Parietal lobe (tissue), 2 donors: ENCODE measurements around the gene GPR176. TPM values are rescaled to one million over a fixed set of nuclear protein-coding genes. Genes with fewer than 3 reads are reported as not detected.

Experiments used
- small RNA-seq: library from RNA; depleted of rRNA; stranded (forward); fragments of <200 nt; gene quantifications from one replicate; pipeline ENCODE3, GENCODE V24; 2014; ENCODE audit warnings: low replicate concordance
- total RNA-seq: library from RNA; depleted of rRNA; stranded (reverse); fragments of >200 nt; gene quantifications from one replicate; pipeline ENCODE4 v1.2.3, GENCODE V29; 2014

GPR176 gene, protein sequence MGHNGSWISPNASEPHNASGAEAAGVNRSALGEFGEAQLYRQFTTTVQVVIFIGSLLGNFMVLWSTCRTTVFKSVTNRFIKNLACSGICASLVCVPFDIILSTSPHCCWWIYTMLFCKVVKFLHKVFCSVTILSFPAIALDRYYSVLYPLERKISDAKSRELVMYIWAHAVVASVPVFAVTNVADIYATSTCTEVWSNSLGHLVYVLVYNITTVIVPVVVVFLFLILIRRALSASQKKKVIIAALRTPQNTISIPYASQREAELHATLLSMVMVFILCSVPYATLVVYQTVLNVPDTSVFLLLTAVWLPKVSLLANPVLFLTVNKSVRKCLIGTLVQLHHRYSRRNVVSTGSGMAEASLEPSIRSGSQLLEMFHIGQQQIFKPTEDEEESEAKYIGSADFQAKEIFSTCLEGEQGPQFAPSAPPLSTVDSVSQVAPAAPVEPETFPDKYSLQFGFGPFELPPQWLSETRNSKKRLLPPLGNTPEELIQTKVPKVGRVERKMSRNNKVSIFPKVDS
- total RNA-seq = 35.4 TPM

DNA sequence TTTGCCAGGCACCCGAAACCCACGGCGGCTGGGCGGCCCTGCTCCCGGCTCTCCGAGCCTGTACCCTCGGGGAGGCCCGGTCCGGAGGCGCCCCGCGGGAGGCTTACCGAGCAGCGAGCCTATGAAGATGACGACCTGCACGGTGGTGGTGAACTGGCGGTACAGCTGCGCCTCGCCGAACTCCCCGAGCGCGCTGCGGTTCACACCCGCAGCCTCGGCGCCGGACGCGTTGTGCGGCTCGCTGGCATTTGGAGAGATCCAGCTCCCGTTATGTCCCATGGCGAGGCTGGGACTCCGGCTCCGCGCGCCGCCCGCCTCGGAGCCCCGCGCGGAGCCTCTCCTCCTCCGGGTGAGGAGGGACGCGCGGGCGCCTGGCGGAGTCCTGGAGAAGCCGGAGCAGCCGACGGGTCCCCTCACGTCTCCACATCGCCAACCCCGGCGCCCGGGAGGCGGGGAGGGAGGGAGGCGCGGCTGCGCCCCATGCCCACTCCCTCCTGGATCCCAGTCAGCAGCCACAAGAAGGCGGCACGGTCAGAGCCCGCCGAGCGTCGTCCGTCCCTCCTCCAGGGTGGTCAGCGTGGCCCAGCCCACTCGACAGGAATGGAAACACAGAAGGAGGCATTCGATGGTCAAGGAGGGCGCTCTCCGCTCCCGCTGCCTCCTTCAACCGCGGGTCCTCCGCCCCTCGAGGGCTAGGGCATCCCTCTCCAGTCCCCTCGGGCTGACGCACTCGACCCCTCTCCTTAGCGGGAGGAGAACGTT is at the start of gene GPR176:
TSS of gene GPR176 (minus strand) at position 519 of the 762 bp plus-strand sequence. CDS start at position 279, 240 bp downstream.

DNA sequence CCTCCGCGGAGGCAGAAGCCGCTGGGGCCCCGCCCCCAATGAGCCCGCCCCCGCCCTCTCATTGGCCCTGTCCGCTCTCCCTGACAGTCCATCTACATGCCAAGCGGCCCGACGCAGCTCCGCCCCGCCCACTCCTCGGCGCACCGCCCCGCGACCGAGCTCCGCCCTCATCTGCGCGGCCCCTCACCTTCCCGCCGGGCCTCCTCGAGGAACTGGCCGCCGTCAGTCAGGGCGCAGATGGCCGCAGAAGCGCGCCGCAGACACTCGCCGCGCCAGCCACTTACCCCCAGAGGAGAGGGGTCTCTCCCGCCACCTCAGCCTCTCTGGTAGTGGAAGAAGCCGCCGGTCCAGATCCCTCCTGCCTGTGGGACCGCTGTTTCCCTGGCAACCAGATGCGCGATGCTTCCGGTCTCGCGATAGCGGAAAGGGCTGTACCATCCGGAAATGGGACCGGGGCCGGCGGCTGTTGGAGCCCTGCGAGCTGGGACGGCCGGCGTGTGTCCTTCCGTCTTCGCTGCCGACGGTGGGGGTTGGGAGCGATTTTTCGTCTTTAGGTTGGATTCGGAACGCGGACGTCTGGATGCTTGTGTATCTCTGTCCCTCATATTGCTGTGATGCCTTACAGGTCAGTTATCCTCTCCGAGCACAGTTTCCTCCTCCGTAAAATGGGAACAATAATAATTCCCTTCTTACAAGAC is 137.5 kb downstream of the GPR176 start, which contains the start of gene FSIP1:
TSS of gene FSIP1 (minus strand) at position 401 of the 698 bp plus-strand sequence. CDS start 6,317 bp downstream, outside the sequence.

Small RNA genes within 50 kb of the gene (small RNA-seq; reads per million reads assigned to genes)
- gene RF00019 = not detected

Other genes starting within 250 kb of the GPR176 start
- gene FSIP1, start 137.4 kb downstream of the GPR176 start, total RNA-seq = 13.8 TPM
- gene EIF2AK4, start 13.8 kb upstream of the GPR176 start, total RNA-seq = 41.0 TPM
- 90.5 TPM for gene SRP14, start 118.9 kb upstream of the GPR176 start, total RNA-seq
- gene BMF, start 188.6 kb upstream of the GPR176 start, total RNA-seq = 4.4 TPM
- gene BUB1B, start 240.8 kb upstream of the GPR176 start, total RNA-seq = 8.8 TPM